Muscle of back (tissue), 11 donors: Measurements from ENCODE around the gene LIPM. TPM values are rescaled to one million over a fixed set of nuclear protein-coding genes. Genes with fewer than 3 reads are reported as not detected.
"Not testable (repeated sequence)": the region's sequence is repeated elsewhere in the genome, so short reads cannot be mapped to it uniquely, and the experiment has no call there.

Experiments
- DNase-seq, 3 donors: peaks; one replicate each; pipeline versions ENCODE4 v3.0.0 to v3.0.0-alpha.2; 2013
- polyA plus RNA-seq, 10 donors: library from polyadenylated mRNA; unstranded; fragments of 120-200 nt; gene quantifications; one replicate each; pipeline ENCODE4 v1.2.1, GENCODE V29; 2013; ENCODE audit not compliant: insufficient read length in 10 of 10

The LIPM gene
- polyA plus RNA-seq, 10 donors = 1.8 TPM; not detected in 9

DNA sequence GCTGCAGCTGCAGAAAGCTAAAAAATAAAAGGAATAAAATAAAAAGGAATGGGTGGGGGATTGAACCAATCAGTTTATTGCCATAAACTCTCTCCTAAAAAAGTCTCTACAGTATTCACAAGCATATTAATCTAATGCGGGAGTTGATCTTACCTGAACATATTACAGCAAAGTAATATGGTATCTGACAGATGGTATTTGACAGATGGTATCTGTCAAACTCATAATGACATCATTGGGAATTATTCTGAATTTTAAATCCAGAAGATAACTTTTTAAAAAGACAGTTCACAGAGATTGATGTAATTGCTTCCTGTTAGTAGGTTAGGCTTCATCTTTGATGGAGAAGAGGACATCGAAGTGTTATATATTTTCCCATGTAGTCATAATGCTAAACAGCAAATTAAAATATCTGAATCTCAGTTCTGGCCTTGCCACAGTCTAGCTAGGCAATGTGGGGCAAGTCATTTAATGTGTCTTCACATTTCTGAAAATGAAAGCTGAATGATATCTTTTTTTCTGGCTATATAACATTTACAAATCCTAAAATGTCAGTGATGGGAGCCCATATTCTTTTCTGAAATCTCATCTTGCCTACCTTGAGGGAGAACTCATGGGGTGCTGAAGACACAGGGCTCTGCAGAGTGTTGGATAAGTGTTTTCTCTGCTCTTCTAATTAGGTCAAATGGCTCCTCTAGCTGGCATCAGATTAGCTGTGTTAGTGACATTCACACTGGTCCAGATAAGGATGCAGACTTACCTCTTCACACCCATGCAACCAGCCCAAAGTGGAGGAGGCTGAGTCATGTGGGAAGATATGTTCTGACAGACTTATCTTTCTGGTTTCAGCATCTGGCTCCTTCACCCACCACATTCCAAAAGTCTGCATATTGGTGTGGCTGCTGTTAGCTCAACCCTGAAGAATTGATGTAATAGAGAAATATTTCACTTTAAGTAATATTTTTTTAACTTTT is 2.1 kb upstream of the LIPM start:
- peak in 1 of 3 donors; percentile 22 for DNase-seq

DNA sequence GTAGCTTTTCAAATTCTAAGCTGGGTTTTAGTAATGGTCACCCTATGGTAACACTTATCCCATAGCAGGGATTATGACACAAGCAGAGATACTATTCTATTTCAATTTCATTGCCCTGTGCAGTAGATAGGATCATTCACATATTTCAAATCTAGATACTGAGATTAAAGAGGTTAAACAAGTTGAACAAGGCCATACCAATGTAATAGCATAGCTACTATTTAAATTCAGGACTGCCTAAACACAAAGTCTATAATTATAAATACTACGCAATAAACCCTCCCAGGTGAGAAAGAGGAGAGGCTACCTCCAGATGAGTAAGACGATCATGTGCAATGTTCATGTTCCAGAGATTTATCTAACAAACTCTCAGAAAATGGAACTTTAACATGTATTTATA is 1.1 kb downstream of the LIPM start:
- no peak for DNase-seq

DNA sequence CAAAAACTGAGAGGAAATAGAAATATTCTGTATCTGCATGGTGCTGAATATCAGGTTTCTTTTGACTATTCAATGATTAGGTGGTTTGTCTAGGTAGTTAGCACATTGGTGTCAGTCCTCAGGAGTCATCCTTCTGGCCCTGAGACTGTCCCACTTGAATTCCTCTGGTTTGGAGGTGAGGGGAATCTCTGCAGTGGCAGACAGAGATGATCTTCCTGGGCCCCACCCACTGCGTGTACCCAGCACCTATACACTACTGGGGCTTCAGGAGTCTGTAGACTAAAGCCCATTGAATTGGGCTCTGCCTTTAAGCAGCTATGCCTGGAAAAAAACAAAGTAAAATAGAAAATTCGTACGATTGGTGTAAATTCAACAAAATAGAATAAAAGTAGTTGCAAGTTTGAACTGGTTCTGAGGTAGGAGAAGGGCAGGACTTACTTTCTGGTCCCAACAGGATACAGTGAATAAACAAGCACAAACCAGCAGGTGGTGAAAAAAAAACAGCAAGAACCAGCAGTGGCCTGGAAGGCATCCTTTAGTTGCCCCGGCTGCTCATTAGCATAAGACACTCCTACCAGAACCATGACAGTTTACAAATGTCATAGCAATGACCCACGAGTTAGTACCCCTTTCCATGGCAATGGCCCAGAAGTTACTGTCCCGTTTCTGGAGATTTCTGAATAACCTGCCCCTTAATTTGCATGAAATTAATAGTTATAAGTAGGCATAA is 1.7 kb downstream of the LIPM start:
- no peak for DNase-seq

DNA sequence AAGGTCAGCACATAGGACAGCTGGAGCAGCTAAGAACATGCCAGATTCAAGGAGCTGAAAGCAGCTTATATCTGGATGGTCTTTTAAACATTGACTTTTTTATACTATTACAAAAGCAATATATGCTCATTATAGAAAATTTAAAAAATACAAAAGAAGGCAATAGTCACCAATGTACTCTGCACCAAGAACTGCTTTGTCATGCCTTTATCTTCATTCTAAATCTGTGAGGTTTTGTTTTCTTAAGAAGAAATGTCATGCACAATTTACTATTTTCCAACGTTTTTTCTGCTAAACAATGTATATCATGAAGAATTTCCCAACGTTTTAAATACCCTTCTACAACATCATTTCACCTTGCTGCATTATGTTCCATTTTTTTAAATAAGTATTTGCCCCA is 2.8 kb downstream of the LIPM start:
- DNase-seq = no peak

DNA sequence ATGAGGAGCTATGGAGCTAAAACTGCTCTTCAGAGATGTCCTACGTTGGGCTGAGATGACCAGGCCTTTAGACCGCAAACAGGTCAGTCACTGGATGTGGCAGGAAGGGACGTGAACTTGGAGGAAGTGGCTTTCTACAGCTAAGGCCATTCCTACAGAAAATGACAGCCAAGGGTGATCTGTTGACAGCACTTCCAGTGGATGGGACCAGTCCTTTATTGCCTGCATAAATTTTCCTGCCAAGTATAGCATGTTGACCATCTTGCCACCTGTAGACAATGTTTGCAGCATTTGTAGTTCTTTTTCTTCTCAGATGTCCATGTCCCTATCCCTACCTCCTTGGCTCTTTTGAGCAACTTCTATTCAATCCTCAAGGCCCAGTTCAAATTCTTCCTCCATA is 3.4 kb downstream of the LIPM start:
- DNase-seq = no peak

DNA sequence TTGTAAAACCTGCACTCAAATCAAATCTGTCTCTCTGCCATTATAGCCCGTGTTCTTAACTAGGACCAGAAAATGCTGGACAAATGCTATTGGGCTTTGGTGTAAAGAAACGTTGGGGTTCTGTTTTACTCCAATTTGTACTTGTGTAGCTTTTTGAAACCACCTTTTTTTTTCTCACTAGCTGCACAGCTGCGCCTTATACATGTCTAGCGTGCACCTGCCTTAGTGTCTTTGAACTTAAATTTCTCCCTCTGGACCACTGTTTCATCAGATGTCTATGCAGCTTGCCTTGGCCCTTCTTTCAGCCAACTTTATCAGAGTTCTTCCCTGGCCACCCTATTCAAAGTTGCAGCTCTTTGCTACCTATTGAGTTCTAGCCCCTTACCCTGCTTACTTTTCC is 7.1 kb downstream of the LIPM start:
- peak in 1 of 3 donors; percentile 16 for DNase-seq

DNA sequence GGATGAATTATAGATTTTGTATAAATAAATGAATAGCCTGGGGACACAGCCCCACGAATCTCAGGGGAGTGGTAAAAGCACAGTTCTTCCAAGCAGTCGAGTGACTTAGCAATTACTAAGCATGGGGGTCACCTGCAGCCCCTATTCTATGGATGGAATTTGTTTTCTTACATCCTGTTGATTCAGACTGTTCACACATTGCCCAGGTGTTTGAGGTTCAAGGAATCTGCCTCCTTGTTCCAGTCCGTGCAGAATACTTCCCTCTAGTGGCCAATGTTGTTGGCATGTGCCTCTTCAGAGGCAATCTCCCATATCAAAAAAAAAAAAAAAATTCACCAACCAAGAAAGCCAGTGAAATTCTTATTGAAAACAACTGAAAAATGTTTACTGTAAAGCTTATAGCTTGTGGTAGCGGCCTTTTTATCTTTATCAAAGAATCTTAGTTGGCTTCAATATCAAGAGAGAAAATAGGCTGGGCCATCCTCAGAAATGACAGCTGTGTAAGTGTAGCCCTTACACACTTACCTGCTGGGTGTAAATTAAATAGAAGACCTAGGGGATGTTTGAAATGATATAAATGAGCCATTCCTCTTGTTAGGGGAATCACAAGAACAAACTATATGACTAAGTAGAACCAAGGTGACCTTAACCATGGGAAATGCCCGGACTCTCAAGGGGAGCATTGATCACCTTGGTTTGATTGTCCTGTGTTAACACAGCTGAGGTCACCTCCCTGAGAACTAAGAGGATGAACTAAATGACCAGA is 7.8 kb downstream of the LIPM start:
- peak in 1 of 3 donors; percentile 28 for DNase-seq

DNA sequence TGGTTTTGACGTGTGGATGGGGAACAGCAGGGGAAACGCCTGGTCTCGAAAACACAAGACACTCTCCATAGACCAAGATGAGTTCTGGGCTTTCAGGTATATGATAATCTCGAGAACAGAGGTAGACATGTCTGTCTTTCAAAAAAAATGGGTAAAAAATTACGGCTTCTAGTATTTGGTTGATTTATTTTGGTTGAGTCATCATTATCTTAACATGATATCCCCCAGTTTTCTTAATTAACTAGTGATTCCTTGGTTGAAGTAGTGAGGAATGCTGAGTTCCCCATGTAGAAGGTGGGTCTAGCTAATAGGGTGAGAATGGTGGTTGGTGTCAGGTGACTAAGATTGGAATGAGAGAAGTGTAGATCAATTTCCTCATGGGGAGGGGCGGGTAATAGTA is 10.7 kb downstream of the LIPM start:
- no peak for DNase-seq

DNA sequence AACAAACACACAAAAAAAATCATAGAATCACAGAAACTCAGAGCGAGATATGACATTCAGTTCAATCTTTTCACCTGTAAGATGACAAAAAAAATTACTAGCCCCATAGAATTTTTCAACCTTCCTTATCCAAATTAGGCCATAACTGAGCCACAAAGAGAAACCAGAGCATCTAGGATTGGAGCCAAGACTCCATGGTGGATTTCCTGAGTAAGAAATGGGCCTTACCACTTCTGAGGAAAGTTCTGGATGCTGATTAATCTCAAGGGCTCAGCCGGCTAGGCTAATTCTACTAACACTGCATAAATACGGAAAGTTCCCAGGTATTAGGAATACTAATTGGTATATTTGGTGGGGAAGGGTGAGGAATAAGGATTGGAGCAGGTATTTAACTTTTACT is 16.8 kb downstream of the LIPM start:
- DNase-seq = no peak

DNA sequence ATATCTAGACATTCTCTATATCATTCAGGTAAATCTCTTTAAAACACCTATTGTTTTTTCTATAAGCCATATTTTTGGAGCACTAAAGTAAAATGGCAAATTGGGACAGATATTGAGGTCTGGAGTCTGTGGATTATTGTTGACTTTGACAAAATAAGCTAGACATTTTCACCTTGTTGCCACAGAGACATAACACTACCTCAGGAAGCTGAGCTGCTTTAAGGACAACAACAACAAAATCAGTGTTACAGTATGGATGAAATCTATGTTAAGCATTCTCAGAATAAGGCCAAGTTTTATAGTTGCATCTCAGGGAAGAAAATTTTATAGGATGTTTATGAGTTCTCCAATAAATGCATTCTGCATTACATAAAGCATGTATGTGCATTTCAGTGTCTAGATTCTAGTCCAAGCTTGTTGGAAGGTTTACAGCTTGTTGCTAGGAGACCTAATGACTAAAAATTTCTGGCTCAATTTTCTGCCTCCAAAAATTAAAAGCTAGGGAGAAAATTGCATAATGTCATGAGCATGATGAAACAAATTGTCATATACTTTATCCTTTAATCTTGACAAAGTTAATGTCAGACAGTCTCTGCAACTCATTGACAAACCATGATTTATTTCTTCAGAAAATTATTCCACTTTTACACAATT is 18.3 kb downstream of the LIPM start:
- DNase-seq = peak; percentile 78 to 90 (median 80)

DNA sequence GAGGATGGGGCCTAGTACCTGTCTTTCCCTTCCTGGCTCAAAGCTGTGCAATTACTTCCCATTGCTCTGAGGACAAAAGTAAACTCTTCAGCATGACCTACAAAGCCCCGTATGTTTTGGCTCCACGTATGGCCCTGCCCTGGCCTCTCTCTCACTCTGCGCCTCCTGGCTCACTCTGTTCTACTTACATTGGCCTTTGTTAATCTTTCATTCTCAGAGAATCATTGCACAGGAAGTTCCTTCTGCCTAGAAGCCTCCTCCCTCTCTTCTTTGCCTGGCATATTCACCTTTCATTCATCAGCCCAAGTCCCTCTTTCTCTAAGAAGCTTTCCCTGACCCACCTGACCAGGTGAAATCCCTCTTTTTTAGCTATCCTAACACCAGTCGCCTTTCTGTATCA is 23.9 kb downstream of the LIPM start:
- no peak for DNase-seq

DNA sequence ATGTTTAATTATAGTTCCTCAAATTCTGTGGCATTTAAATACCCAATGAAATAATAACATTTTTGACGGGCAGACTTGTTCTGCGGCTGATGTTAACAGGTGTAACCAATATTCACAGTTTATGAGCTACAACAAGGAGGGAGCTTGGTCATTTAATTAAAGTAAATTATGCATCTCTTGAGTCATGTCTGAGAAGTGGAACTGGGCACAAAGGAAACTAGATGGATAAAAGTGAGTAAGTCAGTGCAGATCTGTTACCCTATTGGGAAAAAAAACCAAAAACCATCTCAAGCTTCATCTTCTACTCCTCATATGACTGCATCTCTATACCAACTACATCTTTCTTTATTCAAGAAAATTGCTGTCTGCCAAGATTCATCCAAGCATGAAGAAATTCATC is 25.1 kb downstream of the LIPM start:
- no peak for DNase-seq

DNA sequence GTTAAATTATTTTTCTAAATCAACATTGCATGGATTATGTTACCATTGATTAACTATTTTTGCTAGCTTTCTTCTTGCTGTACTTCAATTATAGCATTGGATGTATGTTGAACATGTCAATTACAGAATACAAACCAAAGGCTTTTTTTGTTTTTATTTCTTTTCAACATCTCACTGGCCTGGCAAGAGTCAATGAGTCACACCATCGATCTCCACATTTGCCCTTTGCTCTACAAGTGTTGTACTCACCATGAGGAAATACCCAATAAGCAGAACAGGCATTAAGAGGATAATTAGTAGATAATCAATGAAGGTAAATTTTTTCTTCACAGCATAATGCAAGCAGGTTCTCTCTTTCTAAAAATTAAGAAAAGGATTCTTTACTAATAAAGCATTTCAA is 25.8 kb downstream of the LIPM start:
- no peak for DNase-seq

DNA sequence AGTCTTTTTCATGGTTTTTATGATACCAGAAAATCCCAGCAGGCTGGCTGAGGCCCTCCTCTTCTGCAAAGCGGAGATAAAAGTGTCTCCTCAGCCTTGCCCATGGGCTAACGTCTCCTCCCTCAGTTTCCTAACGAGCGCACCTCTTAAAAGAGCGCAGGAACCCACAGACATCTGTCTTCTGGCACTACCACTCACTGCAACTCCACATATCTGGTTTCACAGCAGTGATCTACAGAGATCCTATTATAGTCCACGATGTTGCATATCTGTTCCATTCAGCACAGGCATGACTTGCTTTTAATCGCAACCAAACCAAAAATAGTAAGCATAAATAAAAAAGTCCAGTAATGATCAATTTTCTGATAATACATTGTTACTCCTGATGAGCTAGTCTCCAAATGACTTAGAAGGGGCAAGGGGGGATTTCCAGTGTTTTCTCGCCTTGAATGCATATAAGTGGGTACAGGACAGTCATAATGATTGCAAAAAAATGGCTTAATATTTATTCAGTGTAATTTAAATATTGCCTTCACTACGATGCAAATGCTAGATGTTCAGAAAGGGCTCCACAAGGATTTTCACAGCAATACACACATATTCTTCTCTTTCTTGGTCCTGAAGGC is 28.2 kb downstream of the LIPM start:
- no peak for DNase-seq

DNA sequence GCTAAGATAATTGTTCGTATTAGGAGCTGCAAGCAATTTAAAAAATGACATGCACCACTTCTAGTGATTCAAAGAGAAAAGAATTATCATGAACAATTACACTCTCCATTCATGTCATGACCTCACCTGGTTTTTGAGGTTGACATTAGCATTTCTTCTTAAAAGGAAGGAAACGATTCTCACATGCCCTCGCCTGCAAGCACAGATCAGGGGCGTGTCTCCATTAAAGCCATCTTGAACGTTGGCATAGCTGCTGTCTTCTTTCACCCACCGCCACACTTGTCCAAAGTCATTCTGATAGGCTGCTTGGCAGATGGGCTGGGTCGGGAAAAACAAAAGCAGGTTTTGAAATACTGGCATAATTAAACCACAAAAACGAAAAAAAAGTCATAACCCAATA is 29.2 kb downstream of the LIPM start:
- DNase-seq = no peak

DNA sequence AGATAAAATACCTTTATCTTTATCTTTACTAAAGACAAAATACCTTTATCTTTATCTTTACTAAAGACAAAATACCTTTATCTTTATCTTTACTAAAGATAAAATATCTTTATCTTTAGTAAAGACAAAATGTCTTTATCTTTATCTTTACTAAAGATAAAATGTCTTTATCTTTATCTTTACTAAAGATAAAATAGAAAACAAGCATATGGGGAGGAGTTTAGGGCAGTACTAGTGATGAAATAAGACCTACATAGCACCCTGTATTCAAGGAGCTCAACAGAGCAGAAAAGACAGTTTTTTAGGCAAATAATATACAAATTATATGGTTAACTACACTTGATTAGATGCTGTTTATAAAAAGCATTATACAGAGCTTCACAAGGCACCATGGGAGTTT is 29.8 kb downstream of the LIPM start:
- no peak for DNase-seq

DNA sequence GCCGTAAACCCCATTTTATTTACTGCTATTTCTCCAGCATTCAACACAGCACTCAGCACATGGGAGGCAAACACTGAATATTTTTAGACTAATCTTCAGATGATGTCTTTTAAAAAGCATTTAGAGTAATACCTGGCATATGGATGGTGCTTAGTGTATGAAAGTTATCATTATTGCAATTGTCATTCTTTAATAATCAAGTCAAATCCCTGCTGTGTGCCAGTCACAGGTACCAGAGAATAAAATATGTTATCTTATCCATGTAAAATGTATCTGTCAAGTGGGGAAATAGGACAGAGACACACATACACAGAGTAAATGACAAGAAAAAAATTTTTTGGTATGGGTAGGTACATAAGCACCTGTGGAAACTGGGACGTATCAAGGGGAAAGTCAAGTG is 30.6 kb downstream of the LIPM start:
- no peak for DNase-seq

DNA sequence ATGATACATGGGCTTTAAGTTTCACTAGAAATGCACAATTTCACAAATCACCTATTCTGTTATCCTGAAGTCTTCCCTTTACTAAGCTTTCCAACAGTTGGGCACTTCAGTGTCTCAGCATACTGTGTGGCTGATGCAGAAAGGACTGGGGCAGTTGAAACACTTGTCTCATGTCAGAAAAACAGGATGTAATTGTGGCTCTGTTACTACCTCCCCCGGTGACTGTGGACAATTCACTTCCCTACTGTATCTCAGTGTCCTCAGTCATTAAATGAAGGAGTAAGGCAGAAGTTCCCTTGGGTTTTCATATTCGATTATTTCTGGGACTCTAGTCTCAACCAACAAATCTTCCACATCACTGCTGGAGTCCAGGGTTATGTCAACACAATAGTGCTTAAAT is 31.2 kb downstream of the LIPM start:
- no peak for DNase-seq

DNA sequence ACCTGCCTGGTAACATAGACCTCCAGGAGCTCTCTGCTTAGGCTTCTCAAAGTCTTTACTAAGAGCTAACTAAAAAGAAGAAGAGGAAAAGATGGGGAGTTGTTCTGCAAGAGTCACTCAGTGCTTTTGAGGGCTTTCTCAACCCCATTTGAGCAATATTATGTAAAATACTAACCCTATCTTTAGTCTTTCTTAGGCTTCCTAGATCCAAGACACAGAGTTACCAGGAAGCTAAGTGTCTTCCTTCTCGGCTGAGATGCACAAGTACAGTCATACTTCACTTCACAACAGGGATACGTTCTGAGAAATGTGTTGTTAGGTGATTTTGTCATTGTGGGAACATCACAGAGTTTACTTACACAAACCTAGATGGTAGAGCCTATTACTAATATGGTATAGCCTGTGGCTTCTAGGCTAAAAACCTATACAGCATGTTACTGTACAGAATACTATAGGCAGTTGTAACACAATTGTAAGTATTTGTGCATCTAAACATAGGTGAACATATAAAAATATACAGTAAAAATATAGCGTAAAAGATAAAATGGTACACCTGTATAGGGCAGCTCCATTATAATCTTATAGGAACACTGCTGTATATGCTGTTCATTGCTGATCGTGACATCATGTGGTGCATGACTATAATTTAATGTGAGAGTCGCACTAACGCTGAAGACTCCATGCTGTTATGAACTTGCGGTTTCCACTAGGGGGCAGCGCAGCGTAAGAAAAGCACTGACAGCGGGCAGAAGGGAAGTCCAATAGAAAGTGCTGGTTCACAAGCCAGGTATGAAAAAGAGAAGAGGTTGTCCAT is 32.8 kb downstream of the LIPM start:
- DNase-seq = peak; percentile 82 to 92 (median 89)

DNA sequence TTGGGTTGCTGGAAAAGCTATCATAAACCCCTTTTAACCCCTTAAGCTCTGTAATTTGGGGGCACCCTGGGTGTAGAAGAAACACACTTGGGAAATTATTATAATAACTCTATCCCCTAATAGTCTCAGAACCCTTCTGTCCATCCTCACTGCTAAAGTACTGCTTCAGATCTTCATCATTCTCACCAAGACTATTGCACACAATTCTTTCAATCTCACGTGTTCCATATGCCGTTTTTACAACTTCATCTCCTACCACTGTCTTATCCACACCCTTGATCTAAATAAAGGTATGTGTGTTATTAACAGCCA is 33.3 kb downstream of the LIPM start:
- no peak for DNase-seq

DNA sequence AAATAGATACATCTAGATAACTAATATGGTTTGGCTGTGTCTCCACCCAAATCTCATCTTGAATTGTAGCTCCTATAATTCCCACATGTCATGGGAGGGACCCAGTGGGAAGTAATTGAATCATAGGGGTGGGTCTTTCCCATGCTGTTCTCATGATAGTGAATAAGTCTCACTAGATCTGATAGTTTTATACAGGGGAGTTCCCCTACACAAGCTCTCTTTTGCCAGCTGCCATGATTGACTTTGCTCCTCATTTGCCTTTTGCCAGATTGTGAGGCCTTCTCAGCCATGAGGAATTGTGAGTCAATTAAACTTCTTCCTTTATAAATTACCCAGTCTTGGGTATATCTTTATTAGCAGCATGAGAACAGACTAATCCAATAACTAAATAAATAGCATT is 35.1 kb downstream of the LIPM start:
- DNase-seq = not testable (repeated sequence)
